VCaP (cell line): Measurements from ENCODE around the gene WIF1.

Source experiments
- H3K27ac ChIP-seq: fragments of 450-650 bp; 2 replicates; pipeline ENCODE4 v1.5.1; 2017
- TF ChIP-seq, protein P1 (sequence below): fragments of 450-650 bp; conservative IDR thresholded peaks from 2 replicates; pipeline ENCODE4 v1.5.1; 2017; ENCODE audit warnings: mild to moderate bottlenecking, moderate library complexity

Gene WIF1

DNA sequence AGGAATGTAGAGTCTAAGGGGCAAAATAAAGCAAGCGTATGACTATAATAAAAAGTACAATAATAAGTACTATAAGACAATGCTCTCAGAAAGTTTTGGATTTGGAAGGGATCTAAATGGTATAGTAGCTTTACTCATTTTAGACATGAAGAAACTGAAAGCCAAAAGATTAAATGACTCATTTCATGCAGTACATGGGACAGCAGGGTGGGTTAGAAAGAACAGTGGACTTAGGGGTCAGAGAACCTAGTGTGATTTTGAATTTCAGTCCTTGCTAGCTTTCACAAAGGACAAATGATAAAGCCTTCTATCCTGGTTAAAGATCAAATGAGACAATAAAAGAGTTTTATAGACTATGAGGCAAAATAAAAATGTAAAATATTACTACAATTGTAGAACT is 41.5 kb upstream of the WIF1 start:
- TF ChIP-seq, protein P1, sequence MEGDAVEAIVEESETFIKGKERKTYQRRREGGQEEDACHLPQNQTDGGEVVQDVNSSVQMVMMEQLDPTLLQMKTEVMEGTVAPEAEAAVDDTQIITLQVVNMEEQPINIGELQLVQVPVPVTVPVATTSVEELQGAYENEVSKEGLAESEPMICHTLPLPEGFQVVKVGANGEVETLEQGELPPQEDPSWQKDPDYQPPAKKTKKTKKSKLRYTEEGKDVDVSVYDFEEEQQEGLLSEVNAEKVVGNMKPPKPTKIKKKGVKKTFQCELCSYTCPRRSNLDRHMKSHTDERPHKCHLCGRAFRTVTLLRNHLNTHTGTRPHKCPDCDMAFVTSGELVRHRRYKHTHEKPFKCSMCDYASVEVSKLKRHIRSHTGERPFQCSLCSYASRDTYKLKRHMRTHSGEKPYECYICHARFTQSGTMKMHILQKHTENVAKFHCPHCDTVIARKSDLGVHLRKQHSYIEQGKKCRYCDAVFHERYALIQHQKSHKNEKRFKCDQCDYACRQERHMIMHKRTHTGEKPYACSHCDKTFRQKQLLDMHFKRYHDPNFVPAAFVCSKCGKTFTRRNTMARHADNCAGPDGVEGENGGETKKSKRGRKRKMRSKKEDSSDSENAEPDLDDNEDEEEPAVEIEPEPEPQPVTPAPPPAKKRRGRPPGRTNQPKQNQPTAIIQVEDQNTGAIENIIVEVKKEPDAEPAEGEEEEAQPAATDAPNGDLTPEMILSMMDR: no peak
- no peak overlapping the region for H3K27ac ChIP-seq

DNA sequence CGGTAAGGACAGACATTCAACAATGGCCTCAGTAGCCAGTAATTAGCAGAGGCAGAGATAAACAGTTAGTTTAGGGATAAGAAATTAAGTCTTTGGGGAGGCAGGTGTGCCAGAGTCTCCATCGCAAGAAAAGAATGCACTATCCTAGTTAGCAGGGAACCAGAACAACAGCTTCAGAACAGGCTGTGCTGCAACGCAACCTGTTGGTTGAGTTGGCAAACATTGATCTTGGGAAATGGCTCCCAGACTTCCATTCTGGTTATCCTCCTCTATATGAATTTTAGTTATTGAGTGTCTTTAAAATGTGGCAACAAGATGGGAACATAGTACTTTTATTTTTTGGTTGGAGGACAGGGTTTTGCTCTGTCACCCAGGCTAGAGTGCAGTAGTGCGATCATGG is 36.0 kb upstream of the WIF1 start:
- TF ChIP-seq, protein P1: no peak
- no peak overlapping the region; the same call in 1 of the 2 replicates for H3K27ac ChIP-seq

DNA sequence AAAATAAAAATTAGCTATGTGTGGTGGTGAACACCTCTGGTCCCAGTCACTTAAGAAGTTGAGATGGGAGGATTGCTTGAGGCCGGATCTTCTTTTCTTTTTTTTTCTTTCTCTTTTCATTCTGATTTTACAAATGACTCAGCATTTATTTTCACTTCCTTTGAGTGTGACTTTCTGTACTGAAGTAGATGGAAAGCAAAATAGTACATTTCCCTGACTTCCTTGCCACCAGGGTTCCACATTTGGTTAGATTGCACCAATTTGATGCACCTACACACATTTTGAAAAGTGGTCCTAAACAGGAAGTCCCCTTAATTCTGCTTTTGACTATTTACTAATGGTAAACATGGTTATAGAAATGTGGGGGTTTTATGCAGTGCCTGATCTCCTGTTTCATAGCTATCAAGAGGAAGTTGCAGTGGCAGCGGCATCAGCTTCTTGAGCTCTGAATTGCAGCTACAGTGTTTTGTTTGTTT is 35.3 kb upstream of the WIF1 start:
- TF ChIP-seq, protein P1: no peak
- H3K27ac ChIP-seq: no peak overlapping the region; the same call in 1 of the 2 replicates

DNA sequence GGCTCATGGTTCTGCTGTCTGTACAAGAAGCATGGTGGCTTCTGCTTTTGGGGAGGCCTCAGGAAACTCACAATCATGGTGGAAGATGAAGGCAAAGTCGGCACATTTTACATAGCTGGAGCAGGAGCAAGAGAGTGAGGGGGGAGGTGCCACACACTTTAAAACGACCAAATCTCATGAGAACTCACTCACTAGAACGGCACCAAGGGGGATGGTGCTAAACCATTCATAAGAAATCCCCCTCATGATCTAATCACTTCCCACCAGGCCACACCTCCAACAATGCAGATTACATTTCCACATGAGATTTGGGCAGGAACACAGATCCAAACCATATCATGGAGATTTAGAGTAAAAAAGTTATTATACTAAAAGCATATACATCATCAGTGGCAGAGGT is 34.7 kb upstream of the WIF1 start:
- TF ChIP-seq, protein P1: no peak

DNA sequence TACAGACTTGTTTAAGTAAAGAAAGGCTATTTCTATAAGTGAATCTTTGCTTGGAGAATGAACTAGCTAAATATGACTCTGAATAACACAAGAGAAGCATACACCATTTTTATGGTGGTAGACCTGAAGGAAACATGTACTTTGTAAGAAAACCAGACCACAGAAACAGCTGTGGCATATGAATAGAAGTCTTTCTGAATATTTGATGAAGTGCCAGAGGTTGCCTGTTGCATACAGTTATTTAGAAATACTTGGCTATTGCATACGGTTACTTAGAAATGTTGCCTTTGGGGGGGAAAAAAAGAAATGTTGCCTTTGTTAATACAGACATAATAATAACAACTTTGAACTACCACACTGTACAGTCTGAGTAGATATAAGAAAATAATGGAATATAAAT is 31.5 kb upstream of the WIF1 start:
- TF ChIP-seq, protein P1: no peak
- no peak overlapping the region for H3K27ac ChIP-seq

More for the DNA sequence above, 34.7 kb upstream of the WIF1 start:
- no peak overlapping the region for H3K27ac ChIP-seq

DNA sequence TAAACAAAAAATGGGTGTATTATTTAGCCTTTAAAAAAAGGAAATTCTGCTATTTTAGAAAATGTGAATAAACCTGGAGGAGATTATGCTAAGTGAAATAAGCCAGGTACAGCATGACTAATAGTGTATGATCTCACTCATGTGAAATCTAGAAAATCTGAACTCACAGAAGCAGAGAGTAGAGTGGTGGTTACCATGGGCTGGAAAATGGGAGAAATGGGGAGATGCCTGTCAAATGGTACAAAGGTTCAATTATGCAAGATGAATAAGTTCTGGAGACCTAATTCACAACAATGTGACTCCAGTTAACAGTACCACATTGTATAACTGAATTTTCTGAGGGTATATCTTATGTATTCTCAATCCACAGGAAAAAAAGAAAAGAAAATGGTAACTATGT is 30.9 kb upstream of the WIF1 start:
- TF ChIP-seq, protein P1: no peak
- H3K27ac ChIP-seq: no peak overlapping the region

DNA sequence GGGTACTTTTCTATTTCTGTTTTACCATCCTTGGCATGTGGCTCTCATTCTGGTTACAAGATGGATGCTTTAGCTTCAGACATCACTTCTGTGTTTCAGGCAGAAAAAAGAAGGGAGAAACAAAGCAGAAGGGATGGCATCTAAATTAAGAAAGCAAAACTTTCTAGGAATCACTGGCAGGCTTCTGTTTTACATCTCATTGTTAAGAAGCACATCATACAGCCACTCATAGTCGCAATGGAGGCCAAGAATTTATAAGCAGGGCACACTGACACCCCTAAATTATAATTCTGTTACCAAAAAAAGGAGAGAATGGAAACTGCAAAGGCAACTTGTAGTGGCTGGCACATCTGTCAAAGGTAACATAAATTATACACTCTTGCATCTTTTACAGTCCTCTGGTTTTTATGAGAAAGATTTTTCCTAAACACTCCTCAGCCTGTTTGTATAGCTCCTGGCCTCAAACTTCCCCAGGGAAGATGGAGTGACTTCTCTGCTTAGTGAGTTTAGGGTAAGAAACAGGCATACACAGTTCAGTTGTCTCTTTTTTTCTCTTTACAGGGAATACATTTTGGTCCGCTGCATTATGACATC is 26.3 kb upstream of the WIF1 start:
- TF ChIP-seq, protein P1: no peak
- H3K27ac ChIP-seq: no peak overlapping the region
